Measurements from ENCODE around the gene GOT1.

The GOT1 gene

GRCh38 chr10:99430451-99431189 lies at the start of gene GOT1:
Gene GOT1, minus strand, starts transcription at chr10:99430624. Its CDS starts 59 bp downstream, at chr10:99430565.
- peak; percentile 98 for DNase-seq (ENCODE audit: low read depth in 2 of 2)

GRCh38 chr10:99470327-99470726 lies 39.9 kb upstream of the GOT1 start:
- DNase-seq (ENCODE audit: low read depth in 2 of 2): no peak

- no peak for DNase-seq (ENCODE audit: low read depth in 2 of 2)
Measured at GRCh38 chr10:99467236-99467999, 37.0 kb upstream of the GOT1 start.

GRCh38 chr10:99466632-99467223 lies 36.3 kb upstream of the GOT1 start:
- DNase-seq (ENCODE audit: low read depth in 2 of 2): no peak

DNA sequence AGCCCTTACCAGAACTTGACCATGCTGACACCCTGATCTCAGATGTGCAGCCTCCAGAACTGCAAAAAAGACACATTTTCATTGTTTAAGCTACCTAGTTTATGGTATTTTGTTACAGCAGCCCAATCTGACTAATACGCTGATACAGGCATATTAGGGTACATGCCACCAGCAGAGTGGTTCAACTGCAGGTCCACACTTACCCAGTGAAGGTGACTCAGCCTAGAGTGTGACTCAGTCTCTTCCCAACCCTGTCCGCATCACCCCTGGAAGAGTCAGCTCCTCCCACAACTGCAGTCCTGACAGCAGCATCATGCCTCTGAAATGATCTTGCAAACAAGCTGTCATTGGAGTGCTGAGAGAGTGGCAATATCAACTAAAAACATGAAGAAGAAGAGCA lies 30.8 kb upstream of the GOT1 start:
- DNase-seq (ENCODE audit: low read depth in 2 of 2): no peak

DNA sequence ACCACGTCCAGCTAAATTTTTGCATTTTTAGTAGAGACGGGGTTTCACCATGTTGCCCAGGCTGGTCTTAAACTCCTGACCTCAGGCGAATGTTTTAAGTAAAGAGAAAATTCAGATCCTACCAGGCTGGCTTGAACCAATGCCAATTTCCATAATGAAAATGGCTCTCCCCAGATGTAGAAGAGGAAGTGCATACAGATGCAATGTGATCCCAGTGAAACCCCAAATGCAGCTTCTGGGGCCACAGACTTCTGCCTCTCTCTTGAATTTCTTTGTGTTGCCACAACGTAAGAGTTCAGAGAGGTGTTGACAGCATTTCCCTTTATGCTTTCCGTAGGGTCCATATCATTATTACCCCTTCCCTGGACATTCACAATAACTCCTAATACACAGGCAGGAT lies 29.6 kb upstream of the GOT1 start:
- DNase-seq (ENCODE audit: low read depth in 2 of 2): no peak

DNA sequence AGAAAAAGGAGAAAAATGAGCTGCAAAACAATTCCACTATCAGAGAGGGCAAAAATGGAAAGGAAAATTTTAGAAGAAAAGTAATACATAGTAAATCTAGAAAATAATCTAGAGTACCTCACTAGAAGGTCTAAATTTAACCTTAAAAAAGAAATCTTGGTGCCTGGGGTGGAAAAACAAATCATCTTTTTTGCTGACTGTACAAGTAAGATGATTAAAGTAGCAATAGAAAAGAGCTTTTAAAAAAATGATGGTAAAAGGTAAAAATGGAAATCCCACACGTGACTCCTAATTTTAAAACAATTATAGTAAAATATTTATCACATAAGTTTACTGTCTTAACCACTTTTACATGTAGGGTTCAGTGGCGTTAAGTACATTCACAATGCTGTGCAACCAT lies 28.8 kb upstream of the GOT1 start:
- no peak for DNase-seq (ENCODE audit: low read depth in 2 of 2)

DNA sequence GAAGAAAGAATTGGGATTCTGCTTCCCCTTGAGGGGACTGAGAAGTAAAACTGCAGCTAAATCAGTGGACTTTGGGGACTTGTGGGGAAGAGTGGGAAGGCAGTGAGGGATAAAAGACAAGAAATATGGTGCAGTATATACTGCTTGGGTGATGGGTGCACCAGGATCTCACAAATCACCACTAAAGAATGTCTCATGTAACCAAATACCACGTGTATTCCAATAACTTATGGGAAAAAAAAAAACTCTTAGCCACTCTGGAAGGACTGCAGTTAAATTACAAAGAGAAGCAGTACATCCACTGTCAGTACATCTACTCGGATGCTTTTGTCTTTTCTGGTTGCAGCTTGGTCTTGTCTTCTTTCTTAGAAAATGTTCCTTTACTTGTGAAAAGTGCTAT lies 27.4 kb upstream of the GOT1 start:
- DNase-seq (ENCODE audit: low read depth in 2 of 2): peak; percentile 5 to 26

GRCh38 chr10:99456931-99457288 lies 26.5 kb upstream of the GOT1 start:
- no peak for DNase-seq (ENCODE audit: low read depth in 2 of 2)

DNA sequence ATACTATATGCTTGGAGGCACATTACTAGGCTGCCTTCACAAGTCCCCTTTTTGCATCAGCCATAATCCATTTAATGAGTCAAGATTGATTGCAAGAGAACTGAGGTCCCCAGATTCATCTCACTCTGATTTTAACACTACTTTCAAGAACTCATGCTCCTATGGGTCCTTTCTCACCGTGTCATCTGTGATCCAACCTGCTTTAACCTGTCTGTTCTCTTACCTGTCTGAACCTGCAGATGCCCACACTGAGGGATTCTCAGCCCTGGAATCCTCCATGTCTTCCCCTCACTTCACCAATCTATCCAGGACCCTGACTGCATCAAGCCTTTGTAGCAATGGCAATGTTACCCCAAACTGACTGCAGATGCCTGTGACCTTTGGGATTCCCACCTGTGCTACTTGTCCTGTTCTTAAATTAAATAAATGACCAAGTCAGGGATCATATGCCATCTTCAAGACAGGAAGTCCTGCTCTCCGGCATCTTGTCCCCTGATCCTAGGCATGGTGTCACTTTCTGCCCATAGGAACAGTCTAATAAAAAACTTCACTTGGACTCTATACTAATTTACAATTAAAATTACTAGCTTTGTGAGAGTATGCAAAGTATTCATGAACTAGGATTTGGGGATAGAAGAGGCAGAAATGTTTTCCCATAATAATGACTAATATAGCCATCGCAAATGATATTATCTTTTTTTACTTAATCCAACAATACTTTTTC lies 25.9 kb upstream of the GOT1 start:
- no peak for DNase-seq (ENCODE audit: low read depth in 2 of 2)

DNA sequence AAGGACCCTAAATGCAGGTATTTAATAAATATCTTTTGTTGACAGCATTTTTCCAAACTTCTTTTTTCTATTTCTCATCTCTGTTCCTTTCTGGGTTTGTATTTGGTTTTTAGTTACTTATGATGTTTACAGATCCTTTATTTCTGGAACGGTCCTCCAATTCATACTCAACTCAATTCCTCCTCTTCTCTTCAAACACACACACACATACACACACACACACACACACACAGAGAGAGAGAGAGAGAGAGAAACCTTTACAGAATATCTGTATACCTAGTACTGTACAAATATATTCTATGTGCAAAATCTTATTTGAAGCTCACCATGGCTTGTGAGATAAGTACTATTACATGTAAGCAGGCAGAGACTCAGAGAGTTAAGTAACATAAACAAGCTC lies 21.6 kb upstream of the GOT1 start:
- no peak for DNase-seq (ENCODE audit: low read depth in 2 of 2)

DNA sequence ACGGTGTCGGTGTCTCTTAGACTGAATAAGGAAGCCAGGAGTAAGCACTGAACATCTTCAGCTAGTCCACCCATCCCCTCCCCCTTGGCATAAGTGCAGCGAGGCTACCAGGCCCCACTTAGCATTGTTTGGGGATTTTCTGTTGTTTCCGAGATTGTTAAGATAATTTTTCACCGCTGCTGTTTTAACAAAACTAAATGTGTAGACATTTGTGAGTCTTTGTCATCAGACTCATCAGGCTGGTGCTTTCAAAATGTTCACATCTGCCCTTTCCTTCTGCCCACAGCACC lies 21.0 kb upstream of the GOT1 start:
- DNase-seq (ENCODE audit: low read depth in 2 of 2): no peak

GRCh38 chr10:99450624-99451498 lies 20.4 kb upstream of the GOT1 start:
- no peak for DNase-seq (ENCODE audit: low read depth in 2 of 2)

DNA sequence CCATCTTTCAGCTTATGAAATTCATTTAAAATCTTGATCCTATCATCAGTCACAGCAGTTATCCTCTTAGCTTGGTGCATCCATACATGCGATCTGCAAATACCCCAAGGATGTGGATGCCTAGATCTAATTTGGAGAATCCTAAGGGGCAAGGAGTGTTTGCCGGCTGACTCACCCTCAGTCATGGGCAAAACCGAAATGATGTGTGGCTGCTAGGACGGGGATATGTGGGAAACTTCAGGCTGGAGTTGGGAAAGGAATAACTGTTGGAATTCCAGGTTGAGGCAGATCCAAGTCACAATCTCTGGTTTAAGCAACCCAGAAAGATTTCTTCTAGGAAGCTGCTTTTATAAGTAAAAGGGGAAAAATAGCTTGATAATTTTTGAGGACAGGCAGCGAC lies 19.7 kb upstream of the GOT1 start:
- no peak for DNase-seq (ENCODE audit: low read depth in 2 of 2)

DNA sequence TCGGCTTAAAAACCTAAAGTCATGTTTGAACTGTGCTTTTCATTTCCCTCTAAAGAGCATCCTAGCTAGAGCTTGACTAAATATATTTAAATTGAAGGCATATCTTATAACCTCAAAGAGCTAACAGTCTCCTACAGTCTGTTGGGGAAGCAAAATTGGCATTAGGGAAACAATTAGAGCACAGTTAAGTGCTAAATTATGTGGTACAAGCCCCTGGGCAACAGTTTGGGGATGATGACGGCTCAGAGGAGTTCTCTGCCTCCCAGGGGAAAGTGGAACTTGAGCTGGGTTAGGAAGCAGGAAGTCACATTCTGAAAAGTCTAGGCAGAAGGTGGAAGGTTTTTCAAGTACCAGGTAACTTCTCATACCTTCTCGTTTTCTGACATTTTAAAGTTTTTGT lies 18.6 kb upstream of the GOT1 start:
- DNase-seq (ENCODE audit: low read depth in 2 of 2): no peak

DNA sequence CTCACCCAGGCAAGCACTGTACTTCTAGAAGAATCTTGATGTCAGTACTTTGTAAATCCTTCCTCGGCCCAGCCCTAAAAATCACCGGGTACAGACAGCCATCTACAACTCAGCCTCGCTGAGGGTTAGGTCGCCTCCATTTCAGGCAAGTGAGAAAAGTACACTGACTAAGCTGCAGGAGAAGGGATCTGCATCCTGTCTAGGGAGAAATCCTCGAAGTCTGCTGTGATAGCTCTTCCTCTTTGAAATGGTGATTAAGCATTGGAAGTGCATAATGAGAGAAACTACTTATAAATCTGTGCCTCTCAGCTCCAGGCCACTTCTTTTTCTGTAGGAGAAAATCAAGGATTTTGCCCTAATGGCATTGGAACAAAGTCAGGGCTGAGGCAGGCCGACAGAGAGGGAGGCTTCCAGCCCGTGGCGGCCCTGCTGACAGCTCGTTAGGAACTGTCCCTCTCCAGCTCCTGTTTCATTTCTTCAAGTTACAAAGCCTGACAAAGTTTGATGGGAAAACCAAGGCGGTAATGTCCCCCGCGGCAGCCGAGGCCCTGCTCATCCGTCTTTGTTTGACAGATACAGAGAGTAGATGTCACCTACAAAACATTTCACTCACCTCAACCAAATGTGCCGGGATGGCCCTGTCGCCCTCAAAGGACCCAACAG lies 14.1 kb upstream of the GOT1 start:
- DNase-seq (ENCODE audit: low read depth in 2 of 2): no peak

GRCh38 chr10:99443500-99443899 lies 13.1 kb upstream of the GOT1 start:
- DNase-seq (ENCODE audit: low read depth in 2 of 2): no peak

DNA sequence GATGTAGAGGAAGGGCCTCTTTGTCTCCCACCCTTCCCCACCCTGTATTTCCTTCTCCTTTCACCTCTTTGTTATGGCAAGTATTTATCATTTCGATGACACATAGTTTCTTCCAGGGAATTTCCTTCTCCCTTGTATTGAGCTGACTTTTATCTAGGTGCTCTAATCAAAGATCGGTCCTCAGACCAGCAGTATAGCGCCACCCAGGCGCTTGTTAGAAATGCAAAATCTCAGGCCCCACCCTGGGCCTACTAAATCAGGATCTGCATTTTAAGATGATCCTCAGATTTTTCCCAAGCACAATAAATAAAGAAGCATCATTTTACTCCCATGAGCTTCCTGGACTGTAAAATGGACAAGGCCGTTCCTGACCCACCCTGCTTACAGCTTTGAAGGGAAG lies 12.0 kb upstream of the GOT1 start:
- DNase-seq (ENCODE audit: low read depth in 2 of 2): no peak

DNA sequence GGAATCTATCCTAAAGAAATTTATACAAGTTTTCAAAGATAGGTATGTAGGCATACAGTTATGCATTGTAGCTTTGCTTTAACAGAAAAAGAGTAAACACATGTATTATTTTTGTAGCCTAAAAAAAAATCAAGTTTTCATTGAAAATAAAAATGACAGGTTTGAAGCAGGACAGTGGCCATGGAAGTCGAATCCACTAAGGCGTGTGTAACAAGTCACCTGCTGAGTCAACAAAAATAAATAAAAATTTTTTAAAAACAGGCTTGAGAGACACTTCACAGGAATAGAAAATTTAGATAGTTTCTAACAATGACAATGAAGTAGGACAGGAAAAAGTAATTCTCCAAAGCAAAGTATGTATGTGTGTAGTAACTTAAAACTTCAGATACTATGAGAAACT lies 8.5 kb upstream of the GOT1 start:
- DNase-seq (ENCODE audit: low read depth in 2 of 2): no peak

- peak; percentile 23 to 29 for DNase-seq (ENCODE audit: low read depth in 2 of 2)
Measured at GRCh38 chr10:99435986-99436638, 5.7 kb upstream of the GOT1 start.

Measured in fibroblast of skin of left quadriceps (primary cell).